OCI-LY1 (cell line): ENCODE data around the gene CACNA2D3.

Experiments
- H2AFZ ChIP-seq: fragments of 200-600 bp; sonication (generic), shearing (Covaris generic); 2 replicates; pipeline ENCODE4 v1.6.0; 2014; ENCODE audit warnings: antibody characterized with exemption, mild to moderate bottlenecking, low read length
- H3F3A ChIP-seq: fragments of 200-600 bp; sonication (generic), shearing (Covaris generic); 2 replicates; pipeline ENCODE4 v1.6.0; 2014; ENCODE audit warnings: mild to moderate bottlenecking, antibody characterized with exemption, low read length, moderate library complexity; ENCODE audit not compliant: insufficient read depth
- H3K27ac ChIP-seq: fragments of 200-600 bp; sonication (generic); 2 replicates; pipeline ENCODE4 v1.5.1; 2014; ENCODE audit warnings: low read length, mixed run types, mild to moderate bottlenecking, low read depth; ENCODE audit not compliant: poor library complexity, severe bottlenecking
- H3K27me3 ChIP-seq: fragments of 200-600 bp; sonication (generic); 2 replicates; pipeline ENCODE4 v1.6.0; 2014; ENCODE audit warnings: antibody characterized with exemption, mild to moderate bottlenecking, low read length, moderate library complexity; ENCODE audit not compliant: insufficient read depth
- H3K36me3 ChIP-seq: fragments of 200-600 bp; sonication (generic); 2 replicates; pipeline ENCODE4 v1.6.1; 2014; ENCODE audit warnings: mild to moderate bottlenecking, antibody characterized with exemption, low read length, moderate library complexity, mixed read lengths; ENCODE audit not compliant: insufficient read depth
- H3K4me1 ChIP-seq: fragments of 200-600 bp; sonication (generic); 2 replicates; pipeline ENCODE4 v1.5.1; 2014; ENCODE audit warnings: mild to moderate bottlenecking, low read length, moderate library complexity; ENCODE audit not compliant: insufficient read depth, severe bottlenecking
- H3K4me2 ChIP-seq: fragments of 200-600 bp; sonication (generic), shearing (Covaris generic); 2 replicates; pipeline ENCODE4 v1.6.1; 2014; ENCODE audit warnings: low read length
- H3K4me3 ChIP-seq: fragments of 200-600 bp; sonication (generic); 2 replicates; pipeline ENCODE4 v1.5.1; 2014; ENCODE audit warnings: low read length, low read depth, mild to moderate bottlenecking, mixed read lengths; ENCODE audit not compliant: poor library complexity, severe bottlenecking
- H3K79me2 ChIP-seq: fragments of 200-600 bp; shearing (Covaris generic); 2 replicates; pipeline ENCODE4 v1.6.1; 2016; ENCODE audit warnings: mixed run types, low read length, mixed read lengths; ENCODE audit not compliant: insufficient read depth
- H3K9ac ChIP-seq: fragments of 200-600 bp; sonication (generic), shearing (Covaris generic); 2 replicates; pipeline ENCODE4 v1.6.1; 2014; ENCODE audit warnings: mild to moderate bottlenecking, low read length, mixed read lengths
- H3K9me2 ChIP-seq: fragments of 200-600 bp; sonication (generic), shearing (Covaris generic); 2 replicates; pipeline ENCODE4 v1.6.1; 2014; ENCODE audit warnings: low read depth, mild to moderate bottlenecking, low read length, mixed read lengths
- H3K9me3 ChIP-seq: fragments of 200-600 bp; shearing (Covaris generic); 2 replicates; pipeline ENCODE4 v1.6.1; 2014; ENCODE audit warnings: low read length, mixed read lengths
- H4K20me1 ChIP-seq: fragments of 200-600 bp; sonication (generic), shearing (Covaris generic); 2 replicates; pipeline ENCODE4 v1.6.0; 2016; ENCODE audit warnings: mild to moderate bottlenecking, low read length; ENCODE audit not compliant: insufficient read depth
- EZH2 ChIP-seq: fragments of 200-600 bp; sonication (generic), shearing (Covaris generic); IDR thresholded peaks from 2 replicates; pipeline ENCODE4 v1.8.0; 2017; ENCODE audit warnings: borderline replicate concordance, mixed run types, mild to moderate bottlenecking, antibody characterized with exemption, low read length, moderate library complexity, mixed read lengths
- TF ChIP-seq, protein P1 (sequence below): fragments of 200-600 bp; sonication (generic), shearing (Covaris generic); IDR thresholded peaks from 2 replicates; pipeline ENCODE4 v1.5.1; 2017; ENCODE audit warnings: mild to moderate bottlenecking, antibody characterized with exemption, low read length, moderate library complexity, mixed read lengths

The CACNA2D3 gene

GRCh38 chr3:54843352-54843751 is 721.0 kb downstream of the CACNA2D3 start:
- H3K36me3 ChIP-seq: no peaks in the 10 kb centered on the region
- H3K4me1 ChIP-seq: no peaks in the 10 kb centered on the region
- H2AFZ ChIP-seq: no peak overlapping the region
- no peaks in the 10 kb centered on the region for H3K79me2 ChIP-seq
- TF ChIP-seq, protein P1, sequence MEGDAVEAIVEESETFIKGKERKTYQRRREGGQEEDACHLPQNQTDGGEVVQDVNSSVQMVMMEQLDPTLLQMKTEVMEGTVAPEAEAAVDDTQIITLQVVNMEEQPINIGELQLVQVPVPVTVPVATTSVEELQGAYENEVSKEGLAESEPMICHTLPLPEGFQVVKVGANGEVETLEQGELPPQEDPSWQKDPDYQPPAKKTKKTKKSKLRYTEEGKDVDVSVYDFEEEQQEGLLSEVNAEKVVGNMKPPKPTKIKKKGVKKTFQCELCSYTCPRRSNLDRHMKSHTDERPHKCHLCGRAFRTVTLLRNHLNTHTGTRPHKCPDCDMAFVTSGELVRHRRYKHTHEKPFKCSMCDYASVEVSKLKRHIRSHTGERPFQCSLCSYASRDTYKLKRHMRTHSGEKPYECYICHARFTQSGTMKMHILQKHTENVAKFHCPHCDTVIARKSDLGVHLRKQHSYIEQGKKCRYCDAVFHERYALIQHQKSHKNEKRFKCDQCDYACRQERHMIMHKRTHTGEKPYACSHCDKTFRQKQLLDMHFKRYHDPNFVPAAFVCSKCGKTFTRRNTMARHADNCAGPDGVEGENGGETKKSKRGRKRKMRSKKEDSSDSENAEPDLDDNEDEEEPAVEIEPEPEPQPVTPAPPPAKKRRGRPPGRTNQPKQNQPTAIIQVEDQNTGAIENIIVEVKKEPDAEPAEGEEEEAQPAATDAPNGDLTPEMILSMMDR: no peak
- no peak for TF ChIP-seq EZH2
- H4K20me1 ChIP-seq: no peaks in the 10 kb centered on the region
- no peaks in the 10 kb centered on the region for H3K9me2 ChIP-seq
- no peaks in the 10 kb centered on the region for H3K27me3 ChIP-seq
- no peak overlapping the region for H3K4me2 ChIP-seq
- no peak overlapping the region for H3K4me3 ChIP-seq
- H3K9me3 ChIP-seq: no peaks in the 10 kb centered on the region
- H3K27ac ChIP-seq: no peak overlapping the region
- no peaks in the 10 kb centered on the region for H3F3A ChIP-seq
- no peak overlapping the region for H3K9ac ChIP-seq

DNA sequence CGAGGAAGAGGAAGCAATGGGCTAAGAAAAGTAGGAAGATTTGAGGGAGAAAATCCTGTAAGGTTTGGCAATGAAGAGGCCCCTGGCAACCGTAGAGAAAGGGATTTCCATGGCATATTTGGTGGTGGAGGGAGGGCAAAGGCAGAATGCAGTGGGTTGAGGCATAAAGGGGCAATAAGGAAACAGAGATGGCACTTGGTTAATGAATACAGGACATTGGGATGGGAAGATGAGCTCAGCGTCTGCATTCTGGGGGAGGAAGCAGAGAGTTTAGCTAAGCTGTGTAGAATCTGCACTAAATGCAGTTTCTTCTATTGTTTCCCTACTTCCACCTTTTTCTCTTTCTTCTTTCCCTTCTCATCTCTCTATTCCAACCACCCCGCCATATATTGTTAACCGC is 721.9 kb downstream of the CACNA2D3 start:
- Histone ChIP-seq H3K27me3 (no peaks in the 10 kb centered on the region), H3K36me3 (no peaks in the 10 kb centered on the region), H3K4me2 (no peak overlapping the region), H3K79me2 (no peaks in the 10 kb centered on the region), H3F3A (no peaks in the 10 kb centered on the region), H4K20me1 (no peaks in the 10 kb centered on the region), H3K4me3 (no peak overlapping the region), H3K9me3 (no peaks in the 10 kb centered on the region), H2AFZ (no peak overlapping the region), H3K27ac (no peak overlapping the region), H3K4me1 (no peaks in the 10 kb centered on the region), H3K9me2 (no peaks in the 10 kb centered on the region), H3K9ac (no peak overlapping the region)
- TF ChIP-seq, protein P1: no peak
- TF ChIP-seq EZH2: no peak

DNA sequence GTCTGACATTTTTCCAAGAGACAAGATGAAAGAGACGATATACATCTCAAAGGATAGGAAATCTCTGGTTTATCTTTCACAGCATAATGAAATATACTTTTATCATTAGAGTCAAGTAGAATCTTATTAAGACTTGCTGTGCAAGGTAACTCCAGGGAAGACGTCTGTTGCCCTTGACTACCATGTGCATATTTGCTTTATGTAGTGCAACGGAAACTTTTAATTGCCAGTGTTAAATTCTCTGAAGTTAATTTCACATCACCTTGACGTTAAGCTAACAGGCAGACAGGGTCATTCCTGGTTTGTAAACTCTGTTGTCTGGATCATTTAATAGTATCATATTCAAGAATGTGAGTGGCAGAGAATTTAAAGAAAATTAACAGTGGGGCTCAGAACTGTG is 722.7 kb downstream of the CACNA2D3 start:
- Histone ChIP-seq H3K9ac (no peak overlapping the region), H3K9me2 (no peaks in the 10 kb centered on the region), H3K4me1 (no peaks in the 10 kb centered on the region), H2AFZ (no peak overlapping the region), H3K4me2 (no peak overlapping the region), H4K20me1 (no peaks in the 10 kb centered on the region), H3K27ac (no peak overlapping the region), H3K79me2 (no peaks in the 10 kb centered on the region), H3K27me3 (no peaks in the 10 kb centered on the region), H3K4me3 (no peak overlapping the region), H3F3A (no peaks in the 10 kb centered on the region), H3K36me3 (no peaks in the 10 kb centered on the region), H3K9me3 (no peaks in the 10 kb centered on the region)
- TF ChIP-seq, protein P1: no peak
- no peak for TF ChIP-seq EZH2
